OCI-LY7 (cell line): ENCODE data around the gene HDGFL3. TPM values are rescaled to one million over a fixed set of nuclear protein-coding genes. Genes with fewer than 3 reads are reported as not detected.
A peak's percentile ranks its signal among the peaks of the same experiment; 100 is the strongest.

Source experiments
- Bru-seq: library from RNA; stranded (reverse); fragments of 400-500 nt; gene quantifications from one replicate; lab custom pipeline; 2021; lab: Mats Ljungman, UMichigan
- BruChase-seq, 2 experiments: library from RNA; stranded (reverse); fragments of 400-500 nt; gene quantifications; one replicate each; lab custom pipeline; 2021; lab: Mats Ljungman, UMichigan
- BruUV-seq: library from RNA; stranded (reverse); fragments of 400-500 nt; replicated peaks from 2 replicates; lab custom pipeline; 2021; lab: Mats Ljungman, UMichigan
- CTCF ChIA-PET: fragments of 300-600 bp; sonication (Branson Sonifier 250); formaldehyde crosslinking; loops from one replicate; lab custom pipeline; 2022; ENCODE audit warnings: antibody characterized with exemption; ENCODE audit not compliant: unreplicated experiment; lab: Charles Lee
- POLR2A ChIA-PET: fragments of 300-600 bp; sonication (Branson Sonifier 250); formaldehyde crosslinking; loops from one replicate; lab custom pipeline; 2022; ENCODE audit warnings: antibody characterized with exemption; lab: Charles Lee
- DNase-seq: peaks from one replicate; pipeline ENCODE4 v3.0.0-alpha.2; 2015; ENCODE audit warnings: low spot score
- H2AFZ ChIP-seq: fragments of 200-600 bp; sonication (generic), shearing (Covaris generic); 2 replicates; pipeline ENCODE4 v1.6.1; 2014; ENCODE audit warnings: mild to moderate bottlenecking, antibody characterized with exemption, low read length, moderate library complexity
- H3K27ac ChIP-seq: fragments of 200-600 bp; sonication (generic); 2 replicates; pipeline ENCODE4 v1.5.1; 2014; ENCODE audit warnings: mixed run types, low read depth, mild to moderate bottlenecking, moderate library complexity, low read length, inconsistent platforms; ENCODE audit not compliant: poor library complexity, severe bottlenecking
- H3K36me3 ChIP-seq: fragments of 200-600 bp; sonication (generic); 2 replicates; pipeline ENCODE4 v1.6.1; 2014; ENCODE audit warnings: mild to moderate bottlenecking, antibody characterized with exemption, low read length, moderate library complexity, mixed read lengths; ENCODE audit not compliant: insufficient read depth
- H3K4me1 ChIP-seq: fragments of 200-600 bp; sonication (generic); 2 replicates; pipeline ENCODE4 v1.5.1; 2014; ENCODE audit warnings: mild to moderate bottlenecking, low read length; ENCODE audit not compliant: insufficient read depth, poor library complexity, severe bottlenecking
- H3K4me2 ChIP-seq: fragments of 200-600 bp; sonication (generic); 2 replicates; pipeline ENCODE4 v1.6.1; 2014; ENCODE audit warnings: mild to moderate bottlenecking, low read length
- H3K4me3 ChIP-seq: fragments of 200-600 bp; sonication (generic); 2 replicates; pipeline ENCODE4 v1.5.1; 2014; ENCODE audit warnings: mild to moderate bottlenecking, low read depth, low read length; ENCODE audit not compliant: poor library complexity, severe bottlenecking
- H3K79me2 ChIP-seq: fragments of 200-600 bp; sonication (generic); 2 replicates; pipeline ENCODE4 v1.6.1; 2016; ENCODE audit warnings: low read depth, mild to moderate bottlenecking, low read length, moderate library complexity, mixed read lengths; ENCODE audit not compliant: insufficient read depth
- H3K9me2 ChIP-seq: fragments of 200-600 bp; sonication (generic); 2 replicates; pipeline ENCODE4 v1.6.1; 2016; ENCODE audit warnings: mild to moderate bottlenecking, low read length, mixed read lengths; ENCODE audit not compliant: insufficient read depth
- H3K9me3 ChIP-seq: fragments of 200-600 bp; sonication (generic); 2 replicates; pipeline ENCODE4 v1.6.1; 2014; ENCODE audit warnings: mild to moderate bottlenecking, mixed run types, low read length, mixed read lengths
- H4K20me1 ChIP-seq: fragments of 200-600 bp; sonication (generic); 2 replicates; pipeline ENCODE4 v1.6.1; 2014; ENCODE audit warnings: mild to moderate bottlenecking, antibody characterized with exemption, low read length, moderate library complexity, mixed read lengths; ENCODE audit not compliant: insufficient read depth
- CTCF ChIP-seq: fragments of 200-600 bp; sonication (generic); conservative IDR thresholded peaks from 2 replicates; pipeline ENCODE4 v1.5.1; 2014; ENCODE audit warnings: mild to moderate bottlenecking, antibody characterized with exemption, low read length, moderate library complexity, mixed read lengths
- EZH2phosphoT487 ChIP-seq: fragments of 200-600 bp; sonication (generic); IDR thresholded peaks from 2 replicates; pipeline ENCODE4 v1.6.1; 2018; ENCODE audit warnings: low read depth, borderline replicate concordance, mild to moderate bottlenecking, mixed run types, antibody characterized with exemption, low read length, moderate library complexity, mixed read lengths
- intact Hi-C: fragments of 100-400 bp; cut with micrococcal nuclease; formaldehyde crosslinking; loops from one replicate; pipeline ENCODE4 v1.10.0; 2022; ENCODE audit not compliant: unreplicated experiment
- long read RNA-seq: library from polyadenylated mRNA; stranded (forward); transcript quantifications from one replicate; pipeline ENCODE4 v2.0.0, GENCODE V29; 2022
- total RNA-seq, 2 experiments: library from RNA; depleted of rRNA in 1 of 2; stranded (reverse); fragments of >200 nt in 1 of 2; shearing (Covaris generic) in 1 of 2; gene quantifications; 2 replicates each; pipeline ENCODE4 v1.2.3, GENCODE V29; 2014 to 2022

Gene HDGFL3
- total RNA-seq (2014; rRNA removed; shearing (Covaris generic)) (29.3 and 57.6 TPM in 2 replicates), total RNA-seq (2022) (74.4 and 84.8 TPM in 2 replicates), Bru-seq, nascent RNA (percentile 82 among the genes with signal in this experiment), BruChase-seq, experiment 1, labeled RNA remaining after a 6-hour chase (percentile 83 among the genes with signal in this experiment), BruChase-seq, experiment 2, labeled RNA remaining after a 2-hour chase (percentile 74 among the genes with signal in this experiment)
- long read RNA-seq, full-length matches to known transcripts: 207 of 290 reads
- long read RNA-seq, partial matches to known transcripts: 28 of 290 reads
- long read RNA-seq, other reads (novel, unspliced or antisense): 55 of 290 reads

- Histone ChIP-seq H3K9me2 (no peaks in the 10 kb centered on the region), H3K4me3 (peak within 1 kb of the TSS; percentile 89), H3K4me1 (peaks cover 25% of the 10 kb centered on the region), H4K20me1 (no peaks in the 10 kb centered on the region), H3K4me2 (peak within 1 kb of the TSS; percentile 63), H3K79me2 (peaks cover 40% of the 10 kb centered on the region), H3K36me3 (no peaks in the 10 kb centered on the region), H3K9me3 (no peaks in the 10 kb centered on the region), H2AFZ (peak within 1 kb of the TSS; percentile 90), H3K27ac (peak within 1 kb of the TSS; percentile 47)
- ChIA-PET CTCF (no interaction called here), POLR2A (interaction anchor here (0.6 kb wide), 1 partner anchor 55 kb away, joined by 3 read pairs; no protein-coding TSS in a partner anchor)
- DNase-seq: peak; percentile 72
- peak; percentile 57; the same call in 1 of the 2 replicates for TF ChIP-seq CTCF
- no peak for TF ChIP-seq EZH2phosphoT487
- no TSS peak for BruUV-seq
- intact Hi-C loops: loop anchor here (1.0 to 10.0 kb wide), 8 partner anchors 99 to 1161 kb away; partner anchors contain the start of genes BTBD1, C15orf40 and MEX3B
These were observed at the start of gene HDGFL3 for GRCh38 chr15:83207660-83208366. TSS of gene HDGFL3 (minus strand) at chr15:83207823. CDS start at chr15:83207414, 409 bp downstream.

- no peaks in the 10 kb centered on the region for H3K9me2 ChIP-seq
- no peak for DNase-seq
- BruUV-seq: no TSS peak
- intact Hi-C loops: no loop called here
- no peak overlapping the region for H2AFZ ChIP-seq
- no peaks in the 10 kb centered on the region for H3K79me2 ChIP-seq
- TF ChIP-seq CTCF (no peak), EZH2phosphoT487 (no peak)
- H3K9me3 ChIP-seq: no peaks in the 10 kb centered on the region
- ChIA-PET POLR2A (interaction anchor here (0.5 kb wide), 1 partner anchor 62 kb away, joined by 3 read pairs; no protein-coding TSS in a partner anchor), CTCF (no interaction called here)
- no peaks in the 10 kb centered on the region for H3K4me1 ChIP-seq
- no peaks in the 10 kb centered on the region for H4K20me1 ChIP-seq
- no peaks in the 10 kb centered on the region for H3K36me3 ChIP-seq
- no peak overlapping the region for H3K4me2 ChIP-seq
- H3K27ac ChIP-seq: no peak overlapping the region
- no peak overlapping the region for H3K4me3 ChIP-seq
These were observed 43.2 kb upstream of the HDGFL3 start for GRCh38 chr15:83250781-83251180.
